ENCODE data around the gene CABCOCO1. TPM values are rescaled to one million over a fixed set of nuclear protein-coding genes. Genes with fewer than 3 reads are reported as not detected.

The CABCOCO1 gene
- total and polyA plus RNA-seq, 9 of the 15 experiments (the other 6 are each of a cell fraction or from before 2014, with no cell fraction given) = 0.04 TPM; not detected in 8

DNA sequence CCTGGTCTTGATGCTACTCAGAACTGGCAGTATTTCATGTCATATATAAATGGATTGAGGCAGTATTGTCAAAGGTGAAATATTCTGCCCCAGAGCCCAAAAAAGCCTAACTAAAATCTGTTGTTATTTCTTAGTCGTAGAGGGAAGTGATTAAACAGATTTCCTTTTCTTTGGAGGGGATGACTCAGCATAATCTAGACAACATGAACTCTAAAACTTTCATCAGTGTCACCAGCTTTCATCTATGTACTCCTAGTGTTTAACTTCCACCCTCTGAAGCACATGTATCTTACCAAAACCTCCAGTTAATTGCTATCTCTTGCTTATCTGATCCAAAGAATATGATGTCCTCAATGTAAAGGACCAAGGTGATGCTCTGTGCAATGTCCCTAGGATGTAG lies 141.7 kb downstream of the CABCOCO1 start (continued):
- peak; percentile 40 for TF ChIP-seq HDAC3 (IDR thresholded peaks at IDR 0.05; ENCODE audit: borderline replicate concordance, partially characterized antibody)
- no peak for TF ChIP-seq TCF3 (CRISPR knock-in tag; IDR thresholded peaks at IDR 0.05)
- TF ChIP-seq, protein P1, sequence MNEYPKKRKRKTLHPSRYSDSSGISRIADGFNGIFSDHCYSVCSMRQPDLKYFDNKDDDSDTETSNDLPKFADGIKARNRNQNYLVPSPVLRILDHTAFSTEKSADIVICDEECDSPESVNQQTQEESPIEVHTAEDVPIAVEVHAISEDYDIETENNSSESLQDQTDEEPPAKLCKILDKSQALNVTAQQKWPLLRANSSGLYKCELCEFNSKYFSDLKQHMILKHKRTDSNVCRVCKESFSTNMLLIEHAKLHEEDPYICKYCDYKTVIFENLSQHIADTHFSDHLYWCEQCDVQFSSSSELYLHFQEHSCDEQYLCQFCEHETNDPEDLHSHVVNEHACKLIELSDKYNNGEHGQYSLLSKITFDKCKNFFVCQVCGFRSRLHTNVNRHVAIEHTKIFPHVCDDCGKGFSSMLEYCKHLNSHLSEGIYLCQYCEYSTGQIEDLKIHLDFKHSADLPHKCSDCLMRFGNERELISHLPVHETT (CRISPR knock-in tag; conservative IDR thresholded peaks at IDR 0.05 in 1 of 2, IDR thresholded peaks at IDR 0.05 in 1 of 2) = no peak
- TF ChIP-seq RAD21 (CRISPR knock-in tag; conservative IDR thresholded peaks at IDR 0.05 in 1 of 2, IDR thresholded peaks at IDR 0.05 in 1 of 2) = 0 out of 4 replicates have a peak, but pooled peaks of 1 of the 2 experiments have one; percentile 7
- no peak for TF ChIP-seq DACH1 (IDR thresholded peaks at IDR 0.05; ENCODE audit: partially characterized antibody)
- peak; percentile 58 for TF ChIP-seq CBFA2T3 (IDR thresholded peaks at IDR 0.05)
- TF ChIP-seq, protein P2, sequence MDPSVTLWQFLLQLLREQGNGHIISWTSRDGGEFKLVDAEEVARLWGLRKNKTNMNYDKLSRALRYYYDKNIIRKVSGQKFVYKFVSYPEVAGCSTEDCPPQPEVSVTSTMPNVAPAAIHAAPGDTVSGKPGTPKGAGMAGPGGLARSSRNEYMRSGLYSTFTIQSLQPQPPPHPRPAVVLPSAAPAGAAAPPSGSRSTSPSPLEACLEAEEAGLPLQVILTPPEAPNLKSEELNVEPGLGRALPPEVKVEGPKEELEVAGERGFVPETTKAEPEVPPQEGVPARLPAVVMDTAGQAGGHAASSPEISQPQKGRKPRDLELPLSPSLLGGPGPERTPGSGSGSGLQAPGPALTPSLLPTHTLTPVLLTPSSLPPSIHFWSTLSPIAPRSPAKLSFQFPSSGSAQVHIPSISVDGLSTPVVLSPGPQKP (CRISPR knock-in tag; IDR thresholded peaks at IDR 0.05) = no peak
- TF ChIP-seq LARP7 (IDR thresholded peaks at IDR 0.05) = no peak
- TF ChIP-seq KLF13 (tag; IDR thresholded peaks at IDR 0.05; ENCODE audit: borderline replicate concordance, low read depth) = no peak
- no peak for TF ChIP-seq NUFIP1 (IDR thresholded peaks at IDR 0.05; ENCODE audit: partially characterized antibody)
- TF ChIP-seq, protein P3, sequence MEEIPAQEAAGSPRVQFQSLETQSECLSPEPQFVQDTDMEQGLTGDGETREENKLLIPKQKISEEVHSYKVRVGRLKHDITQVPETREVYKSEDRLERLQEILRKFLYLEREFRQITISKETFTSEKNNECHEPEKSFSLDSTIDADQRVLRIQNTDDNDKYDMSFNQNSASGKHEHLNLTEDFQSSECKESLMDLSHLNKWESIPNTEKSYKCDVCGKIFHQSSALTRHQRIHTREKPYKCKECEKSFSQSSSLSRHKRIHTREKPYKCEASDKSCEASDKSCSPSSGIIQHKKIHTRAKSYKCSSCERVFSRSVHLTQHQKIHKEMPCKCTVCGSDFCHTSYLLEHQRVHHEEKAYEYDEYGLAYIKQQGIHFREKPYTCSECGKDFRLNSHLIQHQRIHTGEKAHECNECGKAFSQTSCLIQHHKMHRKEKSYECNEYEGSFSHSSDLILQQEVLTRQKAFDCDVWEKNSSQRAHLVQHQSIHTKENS (CRISPR knock-in tag; IDR thresholded peaks at IDR 0.05) = no peak
- TF ChIP-seq CREBBP (IDR thresholded peaks at IDR 0.05; ENCODE audit: low read depth, low read length) = no peak
- TF ChIP-seq ZNF431 (CRISPR knock-in tag; IDR thresholded peaks at IDR 0.05) = no peak
- peak; percentile 98 for TF ChIP-seq MAFK (IDR thresholded peaks at IDR 0.05; ENCODE audit: low read length)
- TF ChIP-seq SMAD3 (CRISPR knock-in tag; conservative IDR thresholded peaks at IDR 0.05) = no peak
- TF ChIP-seq, protein P4, sequence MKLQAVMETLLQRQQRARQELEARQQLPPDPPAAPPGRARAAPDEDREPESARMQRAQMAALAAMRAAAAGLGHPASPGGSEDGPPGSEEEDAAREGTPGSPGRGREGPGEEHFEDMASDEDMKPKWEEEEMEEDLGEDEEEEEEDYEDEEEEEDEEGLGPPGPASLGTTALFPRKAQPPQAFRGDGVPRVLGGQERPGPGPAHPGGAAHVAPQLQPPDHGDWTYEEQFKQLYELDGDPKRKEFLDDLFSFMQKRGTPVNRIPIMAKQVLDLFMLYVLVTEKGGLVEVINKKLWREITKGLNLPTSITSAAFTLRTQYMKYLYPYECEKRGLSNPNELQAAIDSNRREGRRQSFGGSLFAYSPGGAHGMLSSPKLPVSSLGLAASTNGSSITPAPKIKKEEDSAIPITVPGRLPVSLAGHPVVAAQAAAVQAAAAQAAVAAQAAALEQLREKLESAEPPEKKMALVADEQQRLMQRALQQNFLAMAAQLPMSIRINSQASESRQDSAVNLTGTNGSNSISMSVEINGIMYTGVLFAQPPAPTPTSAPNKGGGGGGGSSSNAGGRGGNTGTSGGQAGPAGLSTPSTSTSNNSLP (IDR thresholded peaks at IDR 0.05; ENCODE audit: borderline replicate concordance, low read depth, low read length) = 0 out of 2 replicates have a peak, but pooled peaks have one; percentile 17
- TF ChIP-seq ARID1B (IDR thresholded peaks at IDR 0.05) = peak; percentile 70
- TF ChIP-seq EGR1 (conservative IDR thresholded peaks at IDR 0.05) = no peak
- TF ChIP-seq, protein P5, sequence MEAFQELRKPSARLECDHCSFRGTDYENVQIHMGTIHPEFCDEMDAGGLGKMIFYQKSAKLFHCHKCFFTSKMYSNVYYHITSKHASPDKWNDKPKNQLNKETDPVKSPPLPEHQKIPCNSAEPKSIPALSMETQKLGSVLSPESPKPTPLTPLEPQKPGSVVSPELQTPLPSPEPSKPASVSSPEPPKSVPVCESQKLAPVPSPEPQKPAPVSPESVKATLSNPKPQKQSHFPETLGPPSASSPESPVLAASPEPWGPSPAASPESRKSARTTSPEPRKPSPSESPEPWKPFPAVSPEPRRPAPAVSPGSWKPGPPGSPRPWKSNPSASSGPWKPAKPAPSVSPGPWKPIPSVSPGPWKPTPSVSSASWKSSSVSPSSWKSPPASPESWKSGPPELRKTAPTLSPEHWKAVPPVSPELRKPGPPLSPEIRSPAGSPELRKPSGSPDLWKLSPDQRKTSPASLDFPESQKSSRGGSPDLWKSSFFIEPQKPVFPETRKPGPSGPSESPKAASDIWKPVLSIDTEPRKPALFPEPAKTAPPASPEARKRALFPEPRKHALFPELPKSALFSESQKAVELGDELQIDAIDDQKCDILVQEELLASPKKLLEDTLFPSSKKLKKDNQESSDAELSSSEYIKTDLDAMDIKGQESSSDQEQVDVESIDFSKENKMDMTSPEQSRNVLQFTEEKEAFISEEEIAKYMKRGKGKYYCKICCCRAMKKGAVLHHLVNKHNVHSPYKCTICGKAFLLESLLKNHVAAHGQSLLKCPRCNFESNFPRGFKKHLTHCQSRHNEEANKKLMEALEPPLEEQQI (IDR thresholded peaks at IDR 0.05) = peak; percentile 74; the same call in 1 of the 2 replicates
- 0 out of 2 replicates have a peak, but pooled peaks have one; percentile 46 for TF ChIP-seq LEF1 (IDR thresholded peaks at IDR 0.05)

Measured in K562 (cell line).